ENCODE data around the gene SRGAP1. TPM values are rescaled to one million over a fixed set of nuclear protein-coding genes. Genes with fewer than 3 reads are reported as not detected.
"Not testable (repeated sequence)": the region's sequence is repeated elsewhere in the genome, so short reads cannot be mapped to it uniquely, and the experiment has no call there.

Gene SRGAP1
- total RNA-seq, 1 experiment from 2014 or later, result 6.2 TPM

GRCh38 chr12:64132672-64133071 is 288.2 kb downstream of the SRGAP1 start:
- H3K4me1 ChIP-seq; H3K27ac ChIP-seq; DNase-seq; H3K27me3 ChIP-seq; H3K9me3 ChIP-seq (replicated peaks); H3K4me3 ChIP-seq: not testable (repeated sequence)
- H3K36me3 ChIP-seq, result peaks cover 39% of the 10 kb centered on the region

GRCh38 chr12:64137117-64137516 is 292.6 kb downstream of the SRGAP1 start:
- Histone ChIP-seq H3K36me3 (peaks cover 19% of the 10 kb centered on the region), H3K9me3 (replicated peaks) (peaks cover 7% of the 10 kb centered on the region), H3K4me3 (no peak overlapping the region), H3K27ac (no peak overlapping the region), H3K4me1 (no peaks in the 10 kb centered on the region), H3K27me3 (no peaks in the 10 kb centered on the region)
- DNase-seq, result no peak

GRCh38 chr12:64139021-64139420 is 294.5 kb downstream of the SRGAP1 start:
- peaks cover 4% of the 10 kb centered on the region for H3K9me3 ChIP-seq (replicated peaks)
- H3K27me3 ChIP-seq, result no peaks in the 10 kb centered on the region
- no peak for DNase-seq
- no peaks in the 10 kb centered on the region for H3K4me1 ChIP-seq
- H3K27ac ChIP-seq, result no peak overlapping the region
- peaks cover 8% of the 10 kb centered on the region for H3K36me3 ChIP-seq
- no peak overlapping the region for H3K4me3 ChIP-seq

GRCh38 chr12:64142382-64142781 is 297.9 kb downstream of the SRGAP1 start:
- no peak for DNase-seq
- no peak overlapping the region for H3K4me3 ChIP-seq

GRCh38 chr12:64142784-64143183 is 298.3 kb downstream of the SRGAP1 start:
- Histone ChIP-seq H3K9me3 (replicated peaks) (no peaks in the 10 kb centered on the region; the same call in 1 of the 2 replicates), H3K4me3 (no peak overlapping the region), H3K27ac (no peak overlapping the region), H3K4me1 (no peaks in the 10 kb centered on the region), H3K27me3 (no peaks in the 10 kb centered on the region), H3K36me3 (peaks cover 5% of the 10 kb centered on the region)
- DNase-seq, result no peak

More at GRCh38 chr12:64142382-64142781, 297.9 kb downstream of the SRGAP1 start:
- Histone ChIP-seq H3K36me3 (peaks cover 5% of the 10 kb centered on the region), H3K9me3 (replicated peaks) (no peaks in the 10 kb centered on the region; the same call in 1 of the 2 replicates), H3K27me3 (no peaks in the 10 kb centered on the region), H3K27ac (no peak overlapping the region), H3K4me1 (no peaks in the 10 kb centered on the region)

- Histone ChIP-seq H3K27me3 (no peaks in the 10 kb centered on the region), H3K4me1 (no peaks in the 10 kb centered on the region), H3K36me3 (no peaks in the 10 kb centered on the region; the same call in 1 of the 2 replicates), H3K4me3 (no peak overlapping the region), H3K9me3 (replicated peaks) (no peaks in the 10 kb centered on the region), H3K27ac (no peak overlapping the region)
- DNase-seq, result no peak
Measured at GRCh38 chr12:64145226-64145625, 300.7 kb downstream of the SRGAP1 start.

GRCh38 chr12:64147011-64147631 is 302.6 kb downstream of the SRGAP1 start:
- no peaks in the 10 kb centered on the region; the same call in 1 of the 2 replicates for H3K36me3 ChIP-seq
- DNase-seq, result no peak
- no peak overlapping the region for H3K27ac ChIP-seq
- H3K4me1 ChIP-seq, result no peaks in the 10 kb centered on the region
- no peak overlapping the region for H3K4me3 ChIP-seq
- no peaks in the 10 kb centered on the region for H3K9me3 ChIP-seq (replicated peaks)
- H3K27me3 ChIP-seq, result no peaks in the 10 kb centered on the region

- DNase-seq, result no peak
- Histone ChIP-seq H3K9me3 (replicated peaks) (no peaks in the 10 kb centered on the region), H3K4me3 (no peak overlapping the region), H3K36me3 (no peaks in the 10 kb centered on the region; the same call in 1 of the 2 replicates), H3K4me1 (no peaks in the 10 kb centered on the region), H3K27me3 (no peaks in the 10 kb centered on the region), H3K27ac (no peak overlapping the region)
Measured at GRCh38 chr12:64147875-64148274, 303.4 kb downstream of the SRGAP1 start.

GRCh38 chr12:64154677-64155076 is 310.2 kb downstream of the SRGAP1 start:
- Histone ChIP-seq H3K4me3 (no peak overlapping the region), H3K4me1 (no peaks in the 10 kb centered on the region), H3K27ac (no peak overlapping the region), H3K36me3 (no peaks in the 10 kb centered on the region), H3K9me3 (replicated peaks) (no peaks in the 10 kb centered on the region), H3K27me3 (no peaks in the 10 kb centered on the region)
- no peak for DNase-seq

GRCh38 chr12:64157110-64157509 is 312.6 kb downstream of the SRGAP1 start:
- Histone ChIP-seq H3K36me3 (no peaks in the 10 kb centered on the region), H3K4me1 (no peaks in the 10 kb centered on the region), H3K4me3 (no peak overlapping the region), H3K9me3 (replicated peaks) (no peaks in the 10 kb centered on the region), H3K27ac (no peak overlapping the region), H3K27me3 (no peaks in the 10 kb centered on the region)
- DNase-seq, result no peak

- no peaks in the 10 kb centered on the region for H3K36me3 ChIP-seq
- no peaks in the 10 kb centered on the region for H3K9me3 ChIP-seq (replicated peaks)
- DNase-seq, result no peak
- H3K27ac ChIP-seq, result no peak overlapping the region
- no peaks in the 10 kb centered on the region for H3K4me1 ChIP-seq
- no peaks in the 10 kb centered on the region for H3K27me3 ChIP-seq
- no peak overlapping the region for H3K4me3 ChIP-seq
Measured at GRCh38 chr12:64160021-64160710, 315.7 kb downstream of the SRGAP1 start.

- Histone ChIP-seq H3K27ac (no peak overlapping the region), H3K4me1 (no peaks in the 10 kb centered on the region), H3K4me3 (no peak overlapping the region), H3K36me3 (no peaks in the 10 kb centered on the region), H3K27me3 (no peaks in the 10 kb centered on the region), H3K9me3 (replicated peaks) (0 out of 2 replicates have a peak, but pooled peaks cover 2% of the 10 kb centered on the region)
- no peak for DNase-seq
Measured at GRCh38 chr12:64160711-64161060, 316.2 kb downstream of the SRGAP1 start.

GRCh38 chr12:64166606-64167005 is 322.1 kb downstream of the SRGAP1 start:
- not testable (repeated sequence) for DNase-seq; H3K36me3 ChIP-seq; H3K9me3 ChIP-seq (replicated peaks); H3K4me1 ChIP-seq; H3K27ac ChIP-seq; H3K27me3 ChIP-seq; H3K4me3 ChIP-seq

GRCh38 chr12:64167041-64167440 is 322.5 kb downstream of the SRGAP1 start:
- H3K27me3 ChIP-seq; H3K9me3 ChIP-seq (replicated peaks); H3K36me3 ChIP-seq; H3K4me1 ChIP-seq; H3K27ac ChIP-seq; DNase-seq; H3K4me3 ChIP-seq: not testable (repeated sequence)

GRCh38 chr12:64170024-64170423 is 325.5 kb downstream of the SRGAP1 start:
- Histone ChIP-seq H3K27me3 (no peaks in the 10 kb centered on the region), H3K4me3 (no peak overlapping the region), H3K4me1 (no peaks in the 10 kb centered on the region), H3K9me3 (replicated peaks) (peaks cover 3% of the 10 kb centered on the region; the same call in 1 of the 2 replicates), H3K27ac (no peak overlapping the region), H3K36me3 (no peaks in the 10 kb centered on the region)
- no peak for DNase-seq

GRCh38 chr12:64170730-64171129 is 326.2 kb downstream of the SRGAP1 start:
- Histone ChIP-seq H3K4me1 (no peaks in the 10 kb centered on the region), H3K4me3 (no peak overlapping the region), H3K36me3 (no peaks in the 10 kb centered on the region), H3K9me3 (replicated peaks) (peaks cover under 1% of the 10 kb centered on the region; the same call in 1 of the 2 replicates), H3K27me3 (no peaks in the 10 kb centered on the region), H3K27ac (no peak overlapping the region)
- DNase-seq, result no peak
